H1 (cell line): ENCODE data around the gene IQCN.
A peak's percentile ranks its signal among the peaks of the same experiment; 100 is the strongest.

Experiments used
- ASH2L ChIP-seq: fragments of 200-600, 300-600 bp; sonication (generic); IDR thresholded peaks from one replicate; pipeline ENCODE4 v1.7.1; 2017; ENCODE audit warnings: low read length
- CHD1 ChIP-seq: IDR thresholded peaks from 2 replicates; pipeline ENCODE4 v1.6.1; 2012; ENCODE audit warnings: low read depth, low read length, improper control_type of control experiment
- CTCF ChIP-seq, 3 experiments: IDR thresholded peaks; 1 replicate in 2 of 3; 2 replicates in 1 of 3; pipeline versions ENCODE4 v1.5.1 to v1.6.1; 2011; ENCODE audit warnings: low read length in 3 of 3, mild to moderate bottlenecking in 3 of 3, inconsistent platforms in 2 of 3, low read depth in 1 of 3, moderate library complexity in 1 of 3; ENCODE audit not compliant: insufficient read depth in 1 of 3; ENCODE audit errors: control extremely low read depth in 1 of 3
- POLR2AphosphoS5 ChIP-seq: IDR thresholded peaks from 2 replicates; pipeline ENCODE4 v1.6.1; 2011; ENCODE audit warnings: low read depth, low read length

GRCh38 chr19:18293642-18294466, 19.6 kb upstream of the IQCN start:
- TF ChIP-seq CHD1 (no peak), CTCF (IDR thresholded peaks at IDR 0.05; ENCODE audit: control extremely low read depth in 1 of 3, insufficient read depth in 1 of 3, low read depth in 1 of 3, low read length in 3 of 3) (peak in 2 of 3 experiments; percentile 3 to 11; a peak in 2 of 4 replicates), POLR2AphosphoS5 (no peak), ASH2L (no peak)
